Breast epithelium (tissue), 3 donors: ENCODE results near the gene KCNK10.

Source experiments
- POLR2AphosphoS5 ChIP-seq, 3 donors: sonication (generic); formaldehyde crosslinking; IDR thresholded peaks; one replicate each; pipeline ENCODE4 v1.6.1; 2017; ENCODE audit warnings: antibody characterized with exemption in 3 of 3
- TF ChIP-seq, protein P1 (sequence below), 3 donors: fragments of 450-650 bp; IDR thresholded peaks; one replicate each; pipeline ENCODE4 v1.5.1; 2016 to 2017; ENCODE audit warnings: antibody characterized with exemption in 3 of 3, mild to moderate bottlenecking in 3 of 3, moderate library complexity in 3 of 3

DNA sequence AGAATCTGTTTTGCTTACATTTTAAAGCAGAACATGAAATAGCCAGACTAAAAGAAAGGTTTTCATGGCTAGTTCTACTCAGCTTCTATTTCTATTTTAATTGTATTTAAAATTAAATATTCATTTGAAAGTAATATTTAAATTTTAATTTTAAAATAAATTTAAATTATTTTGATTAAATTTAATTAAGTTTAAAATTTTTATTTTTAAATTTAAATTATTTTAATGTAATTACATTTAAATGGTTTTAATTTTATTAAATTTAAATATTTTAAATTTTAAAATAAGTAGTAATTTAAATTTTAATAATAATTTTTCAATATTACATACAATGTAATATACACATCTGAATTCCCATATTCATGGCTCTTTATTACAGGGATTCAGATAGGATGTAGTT lies 17.3 kb upstream of the KCNK10 start:
- TF ChIP-seq POLR2AphosphoS5 (IDR thresholded peaks at IDR 0.05): no peak
- TF ChIP-seq, protein P1, sequence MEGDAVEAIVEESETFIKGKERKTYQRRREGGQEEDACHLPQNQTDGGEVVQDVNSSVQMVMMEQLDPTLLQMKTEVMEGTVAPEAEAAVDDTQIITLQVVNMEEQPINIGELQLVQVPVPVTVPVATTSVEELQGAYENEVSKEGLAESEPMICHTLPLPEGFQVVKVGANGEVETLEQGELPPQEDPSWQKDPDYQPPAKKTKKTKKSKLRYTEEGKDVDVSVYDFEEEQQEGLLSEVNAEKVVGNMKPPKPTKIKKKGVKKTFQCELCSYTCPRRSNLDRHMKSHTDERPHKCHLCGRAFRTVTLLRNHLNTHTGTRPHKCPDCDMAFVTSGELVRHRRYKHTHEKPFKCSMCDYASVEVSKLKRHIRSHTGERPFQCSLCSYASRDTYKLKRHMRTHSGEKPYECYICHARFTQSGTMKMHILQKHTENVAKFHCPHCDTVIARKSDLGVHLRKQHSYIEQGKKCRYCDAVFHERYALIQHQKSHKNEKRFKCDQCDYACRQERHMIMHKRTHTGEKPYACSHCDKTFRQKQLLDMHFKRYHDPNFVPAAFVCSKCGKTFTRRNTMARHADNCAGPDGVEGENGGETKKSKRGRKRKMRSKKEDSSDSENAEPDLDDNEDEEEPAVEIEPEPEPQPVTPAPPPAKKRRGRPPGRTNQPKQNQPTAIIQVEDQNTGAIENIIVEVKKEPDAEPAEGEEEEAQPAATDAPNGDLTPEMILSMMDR (IDR thresholded peaks at IDR 0.05): no peak
